DMS153 (cell line): ENCODE results near the gene TTLL9.
"Not testable (repeated sequence)": the region's sequence is repeated elsewhere in the genome, so short reads cannot be mapped to it uniquely, and the experiment has no call there.

Experiments used
- DNase-seq: peaks from one replicate; lab custom pipeline; 2025; lab: John Stamatoyannopoulos, UW

Gene TTLL9

DNA sequence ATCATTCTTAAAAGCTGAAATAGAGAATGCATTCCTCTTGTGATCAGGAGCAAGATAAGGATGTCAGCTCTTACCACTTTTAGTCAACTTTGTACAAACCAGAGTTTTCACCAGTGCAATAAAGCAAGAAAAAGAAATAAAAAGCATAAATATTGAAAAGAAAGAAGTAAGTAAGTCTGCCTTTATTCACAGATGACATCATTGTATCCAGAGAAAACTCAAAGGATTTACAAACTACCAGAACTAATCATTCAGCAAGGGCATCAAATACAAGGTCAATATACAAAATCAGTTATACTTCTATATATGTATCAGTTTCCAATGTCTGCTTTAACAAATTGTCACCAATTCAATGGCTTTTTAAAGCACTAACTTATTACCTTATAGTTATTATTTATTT, 13.4 kb downstream of the TTLL9 start:
- DNase-seq = no peak

GRCh38 chr20:31890646-31891045, 20.2 kb downstream of the TTLL9 start:
- no peak for DNase-seq

DNA sequence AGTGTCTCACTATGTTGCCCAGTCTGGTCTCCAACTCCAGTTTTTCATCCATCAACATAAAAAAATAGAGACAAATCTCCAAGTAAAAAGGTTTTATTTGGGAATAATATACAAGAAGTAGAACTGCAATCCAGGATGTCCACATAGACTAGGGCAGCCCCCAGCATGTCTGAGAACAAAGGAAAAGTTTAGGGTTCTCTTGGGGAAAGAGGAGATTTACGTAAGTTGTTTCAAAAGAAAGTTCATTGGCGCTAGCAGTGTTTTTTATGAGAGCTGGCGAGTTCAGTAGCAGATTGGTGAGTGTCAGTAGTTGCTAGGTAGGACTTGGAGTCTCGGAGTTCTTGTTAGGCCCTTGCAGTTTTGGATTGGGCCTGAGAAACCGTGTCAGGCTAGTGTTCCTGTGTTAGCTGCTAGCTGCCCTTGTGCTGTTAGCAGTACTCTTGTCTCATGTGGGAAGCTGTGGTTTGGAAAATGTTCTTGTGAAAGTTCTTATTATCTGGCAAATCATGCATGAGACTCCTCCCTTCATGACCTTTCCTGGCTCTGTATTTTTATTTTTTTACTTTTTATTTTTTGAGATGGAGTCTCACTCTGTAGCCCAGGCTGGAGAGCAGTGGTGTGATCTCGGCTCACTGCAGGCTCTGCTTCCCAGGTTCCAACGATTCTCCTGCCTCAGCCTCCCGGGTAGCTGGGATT, 24.7 kb downstream of the TTLL9 start:
- no peak for DNase-seq

DNA sequence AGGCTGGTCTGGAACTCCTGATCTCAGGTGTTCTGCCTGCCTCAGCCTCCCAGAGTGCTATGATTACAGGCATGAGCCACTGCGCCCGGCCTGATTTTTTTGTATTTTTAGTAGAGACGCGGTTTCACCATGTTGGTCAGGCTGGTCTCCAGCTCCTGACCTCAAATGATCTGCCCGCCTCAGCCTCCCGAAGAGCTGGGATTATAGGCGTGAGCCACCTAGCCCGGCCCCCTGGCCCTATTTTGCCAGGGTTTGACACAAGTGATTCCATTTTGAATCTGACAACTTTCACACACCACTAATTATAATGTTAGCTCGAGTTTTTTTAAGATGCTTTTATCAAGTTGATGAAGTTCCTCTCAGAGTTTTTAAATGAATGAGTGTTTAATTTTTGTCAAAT, 25.6 kb downstream of the TTLL9 start:
- no peak for DNase-seq

DNA sequence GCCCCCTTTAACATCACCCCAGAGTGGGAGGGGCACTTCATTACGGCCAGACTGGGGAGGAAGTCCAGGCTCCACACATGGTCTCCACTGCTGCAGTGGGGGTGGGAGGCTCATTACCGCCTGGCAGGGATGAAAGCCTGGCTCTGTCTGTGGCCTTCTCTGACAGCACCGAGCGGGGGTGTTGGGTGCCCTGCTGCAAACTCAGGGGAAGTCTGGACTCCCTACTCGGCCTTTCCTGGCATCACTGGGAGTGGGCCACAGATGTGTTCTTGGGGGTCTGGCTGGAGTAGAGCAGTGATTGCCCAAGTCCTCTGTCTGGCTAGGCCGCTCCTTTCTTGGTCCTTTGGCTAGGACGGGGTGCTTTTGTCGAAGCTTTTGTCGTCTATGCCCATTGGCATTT, 27.1 kb downstream of the TTLL9 start:
- no peak for DNase-seq

DNA sequence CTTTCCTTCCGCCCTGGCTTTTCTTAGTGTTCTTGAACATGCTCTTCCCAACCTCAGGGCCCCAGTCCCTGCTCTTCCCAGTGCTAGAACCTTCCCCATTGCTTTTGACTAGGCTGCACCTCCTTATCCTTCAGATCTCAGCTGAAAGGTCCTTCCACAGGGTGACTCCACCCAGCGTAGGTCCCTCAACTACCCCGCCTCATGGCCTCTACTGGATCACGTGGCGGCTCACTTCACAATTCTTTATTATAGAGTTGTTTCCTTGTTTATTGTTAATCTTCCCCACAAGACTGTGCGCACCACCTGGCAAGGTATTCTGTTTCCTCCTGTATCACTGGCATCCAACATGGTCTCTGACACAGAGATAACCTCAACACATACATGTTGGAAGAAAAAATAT, 31.2 kb downstream of the TTLL9 start:
- peak; percentile 33 for DNase-seq

GRCh38 chr20:31903627-31904386, 33.4 kb downstream of the TTLL9 start:
- DNase-seq = no peak

- no peak for DNase-seq
Measured at GRCh38 chr20:31906001-31906400, 35.6 kb downstream of the TTLL9 start.

- no peak for DNase-seq
Measured at GRCh38 chr20:31907046-31907445, 36.6 kb downstream of the TTLL9 start.

DNA sequence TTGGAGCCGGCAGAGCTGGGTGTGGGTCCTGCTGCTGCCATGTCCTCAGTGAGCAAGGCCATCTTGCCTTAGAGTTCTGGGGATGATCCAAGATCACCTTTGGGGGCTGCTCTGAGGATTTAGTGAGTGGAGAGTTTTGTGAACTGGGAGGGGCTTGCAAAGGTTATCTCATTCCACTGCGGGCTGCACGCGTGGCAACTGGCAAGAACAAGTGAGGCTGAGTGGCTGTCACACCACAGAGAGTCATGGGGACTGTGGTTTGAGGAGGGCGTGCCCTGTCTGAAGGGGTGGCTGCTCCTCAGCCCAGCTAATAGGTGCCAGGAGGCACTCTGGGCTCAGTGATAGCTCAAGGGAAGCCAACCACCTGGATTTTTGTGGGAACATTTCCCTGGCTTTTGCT, 37.6 kb downstream of the TTLL9 start:
- DNase-seq = no peak

DNA sequence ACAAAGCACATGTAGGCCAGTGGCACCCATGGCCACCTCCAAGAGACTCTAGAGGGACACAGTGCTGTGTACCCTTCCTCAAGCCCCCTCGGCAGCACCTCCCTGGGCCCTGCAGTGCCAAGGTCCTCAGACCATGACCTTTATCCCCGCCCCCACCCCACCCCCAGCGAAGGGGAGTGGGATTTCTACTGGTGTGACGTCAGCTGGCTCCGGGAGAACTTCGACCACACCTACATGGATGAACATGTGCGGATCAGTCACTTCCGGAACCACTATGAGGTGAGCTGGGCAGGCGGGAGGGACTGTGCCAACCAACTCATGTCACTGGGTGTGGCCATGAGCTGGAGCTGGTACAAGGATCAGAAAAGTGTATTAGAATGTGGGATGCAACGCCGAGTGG, 38.0 kb downstream of the TTLL9 start:
- DNase-seq = no peak

DNA sequence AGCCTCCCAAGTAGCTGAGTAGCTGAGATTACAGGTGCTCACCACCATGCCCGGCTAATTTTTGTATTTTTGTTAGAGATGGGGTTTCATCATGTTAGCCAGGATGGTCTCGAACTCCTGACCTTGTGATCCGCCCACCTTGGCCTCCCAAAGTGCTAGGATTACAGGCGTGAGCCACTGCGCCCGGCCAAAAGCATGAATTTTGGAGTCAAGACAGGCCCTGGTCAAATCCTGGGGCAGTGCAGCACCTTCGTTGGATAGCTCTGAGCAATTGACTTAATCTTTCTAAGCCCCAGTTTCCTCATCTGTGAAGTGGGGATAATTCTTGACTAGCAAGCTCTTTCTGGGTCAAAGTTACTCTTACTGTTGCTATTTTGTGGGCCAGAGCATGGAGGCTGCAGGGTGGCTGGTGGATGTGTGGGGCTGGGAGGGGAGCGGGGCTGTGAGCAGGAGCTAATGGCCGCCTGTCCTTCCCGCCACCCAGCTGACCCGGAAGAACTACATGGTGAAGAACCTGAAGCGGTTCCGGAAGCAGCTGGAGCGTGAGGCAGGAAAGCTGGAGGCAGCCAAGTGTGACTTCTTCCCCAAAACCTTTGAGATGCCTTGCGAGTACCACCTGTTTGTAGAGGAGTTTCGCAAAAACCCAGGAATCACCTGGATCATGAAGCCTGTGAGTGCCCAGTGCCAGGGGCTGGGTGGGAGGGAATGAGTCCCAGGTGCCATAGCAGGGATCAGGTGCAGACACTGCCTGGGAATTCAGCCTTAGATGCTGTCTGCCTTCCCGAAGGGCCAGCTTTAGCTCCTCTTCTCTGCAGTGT, 39.0 kb downstream of the TTLL9 start:
- no peak for DNase-seq

DNA sequence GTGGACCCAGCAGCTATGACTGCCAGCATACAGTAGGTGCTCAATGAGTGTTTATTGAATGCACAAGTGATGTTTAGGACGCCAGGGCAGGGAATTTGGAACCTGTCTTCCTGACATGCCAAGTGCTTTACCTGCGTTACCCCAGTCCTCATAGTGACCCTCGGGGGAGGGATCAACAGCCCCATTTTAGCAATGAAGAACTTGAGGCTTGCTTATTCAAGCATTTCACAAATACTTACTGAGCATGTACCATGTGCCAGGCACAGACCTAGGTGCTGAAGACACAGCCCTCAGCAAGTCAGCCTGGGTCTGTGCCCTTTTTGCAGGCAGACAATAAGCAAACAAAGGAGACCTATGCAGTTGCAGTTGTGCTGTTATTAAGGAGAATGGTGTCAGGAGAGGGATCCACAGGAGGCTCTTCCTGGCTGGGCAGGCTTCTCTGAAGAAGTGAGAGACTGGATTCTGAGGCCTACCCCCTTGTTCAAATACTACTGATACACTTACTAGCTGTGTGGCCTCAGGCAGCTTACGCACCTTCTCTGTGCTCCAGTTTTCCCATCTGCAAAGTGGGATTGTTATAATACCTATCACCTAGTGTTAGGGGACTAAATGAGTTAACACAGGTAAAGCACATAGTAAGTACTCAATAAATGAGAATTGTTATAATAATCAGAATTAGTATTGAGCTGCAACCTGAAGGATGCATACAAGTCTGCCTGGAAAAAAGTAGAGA, 39.8 kb downstream of the TTLL9 start:
- no peak for DNase-seq

DNA sequence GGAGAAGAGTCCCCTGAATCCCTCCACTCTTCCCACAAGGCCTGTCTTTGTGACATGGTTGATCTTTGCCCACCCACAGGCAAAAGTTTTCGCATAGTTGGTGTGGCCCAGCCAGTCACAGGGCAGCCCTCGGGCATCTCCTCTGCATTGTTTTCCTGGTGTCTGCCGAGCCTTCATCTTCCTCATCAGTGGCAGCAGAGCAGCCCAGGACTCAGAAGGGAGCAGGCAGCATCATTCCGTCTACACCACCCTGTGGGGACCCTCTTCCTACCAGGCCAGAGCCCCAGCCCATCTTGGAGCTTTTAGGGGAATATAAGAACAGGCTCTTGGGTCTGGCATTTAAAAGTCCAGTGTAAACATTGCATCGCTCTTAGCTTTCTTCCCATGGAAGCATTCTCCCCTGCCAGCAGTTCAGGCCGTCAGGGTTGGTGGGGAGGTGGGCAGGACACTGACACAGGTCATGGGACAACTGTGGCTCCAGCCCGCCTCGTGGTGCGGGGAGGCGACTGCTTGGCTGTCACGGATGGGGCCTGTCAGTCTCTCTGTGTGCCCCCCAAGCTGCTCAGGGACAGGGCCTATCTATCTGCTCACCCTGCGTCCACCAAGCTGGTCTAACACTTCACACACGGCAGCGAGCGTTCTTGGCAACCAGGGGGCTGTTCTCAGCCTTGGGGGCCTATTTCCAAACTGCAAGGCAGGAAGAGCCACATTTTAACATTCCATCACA, 43.2 kb downstream of the TTLL9 start:
- no peak for DNase-seq

DNA sequence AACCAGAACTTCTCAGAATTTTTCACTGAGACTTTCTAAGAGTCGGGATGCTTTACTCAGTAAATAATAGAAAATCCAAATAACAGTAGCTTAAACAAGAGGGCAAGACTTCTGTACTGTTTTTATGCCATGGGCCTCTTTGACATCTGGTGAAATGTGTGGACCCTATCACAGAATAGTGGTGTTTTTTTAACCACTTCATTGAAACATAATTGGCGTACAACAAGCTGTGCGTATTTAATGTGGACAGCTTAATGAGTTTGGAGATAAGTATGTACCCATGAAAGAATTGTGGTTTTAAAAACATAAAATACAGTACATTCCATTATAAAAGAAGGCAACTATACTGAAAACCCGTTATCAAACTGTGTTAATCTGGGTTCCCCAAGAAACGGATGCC, 43.7 kb downstream of the TTLL9 start:
- no peak for DNase-seq

DNA sequence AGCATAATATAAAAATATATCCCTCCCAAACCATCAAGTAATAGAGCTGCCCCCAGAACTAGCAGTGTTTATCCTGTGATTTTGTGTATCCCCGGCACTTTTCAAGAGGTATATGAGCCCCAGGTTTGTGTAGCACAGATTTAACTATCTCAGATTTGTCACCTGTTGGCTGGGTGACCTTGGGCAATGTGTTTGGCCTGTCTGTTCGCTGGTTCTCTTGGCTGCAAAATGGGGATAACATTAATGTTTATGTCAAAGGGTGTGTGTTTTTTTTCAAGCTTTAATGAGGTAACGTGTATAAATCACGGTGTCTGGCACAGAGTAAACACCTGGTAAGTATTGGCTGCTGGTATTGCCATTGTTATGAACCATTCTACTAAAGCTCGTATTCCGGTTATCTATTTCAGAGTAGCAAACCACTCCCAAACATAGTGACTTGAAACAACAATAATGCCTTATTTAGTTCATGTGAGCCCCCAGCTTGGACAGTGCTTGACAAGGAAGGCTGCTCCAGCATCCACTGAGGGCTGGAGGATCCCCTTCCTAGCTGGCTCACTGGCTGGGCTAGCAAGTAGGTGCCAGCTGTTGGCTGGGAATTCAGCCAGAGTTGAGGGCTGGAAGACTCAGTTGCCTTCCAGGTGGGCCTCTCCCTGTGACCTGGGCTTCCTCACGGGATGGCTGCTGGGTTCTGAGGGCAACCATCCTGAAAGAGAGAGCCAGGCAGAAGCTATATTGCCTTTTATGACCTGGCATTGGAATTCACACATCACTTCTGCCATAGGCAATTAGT, 45.3 kb downstream of the TTLL9 start:
- DNase-seq = peak; percentile 45

DNA sequence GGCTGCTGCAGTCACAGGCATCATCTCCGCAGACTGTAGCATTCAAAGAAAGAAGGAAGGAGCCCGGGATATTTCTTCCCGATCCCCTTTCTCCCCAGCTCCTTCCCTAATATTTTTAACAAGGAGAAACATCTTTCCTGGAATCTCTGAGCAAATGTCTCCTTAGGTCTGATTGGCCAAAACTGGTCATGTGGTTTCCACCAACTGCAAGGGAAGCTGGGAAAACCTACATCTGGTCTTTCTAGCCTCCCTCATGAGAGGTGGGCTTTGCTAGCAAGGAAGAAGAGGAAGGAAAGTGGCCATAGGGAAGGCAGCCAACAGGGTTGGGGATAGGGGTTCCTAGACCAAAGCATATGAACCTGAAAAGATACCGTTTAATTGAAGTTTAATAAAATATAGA, 46.3 kb downstream of the TTLL9 start:
- no peak for DNase-seq

GRCh38 chr20:31917962-31918412, 47.6 kb downstream of the TTLL9 start:
- DNase-seq = not testable (repeated sequence)

GRCh38 chr20:31918466-31919105, 48.2 kb downstream of the TTLL9 start:
- DNase-seq = no peak
